CD4-positive, alpha-beta T cell (primary cell): ENCODE results near the gene KLHL30. TPM values are rescaled to one million over a fixed set of nuclear protein-coding genes. Genes with fewer than 3 reads are reported as not detected.

Experiments used
- ATAC-seq: fragments of 200-7000 bp; cut with Tn5 transposase; one replicate; pipeline ENCODE4 v1.10.0; 2022; ENCODE audit warnings: mild to moderate bottlenecking; ENCODE audit not compliant: poor library complexity
- CTCF ChIA-PET: fragments of 350-600 bp; sonication (Branson Sonifier 250); formaldehyde crosslinking; loops from one replicate; lab custom pipeline; 2021; ENCODE audit warnings: antibody characterized with exemption, inconsistent platforms; lab: Charles Lee
- POLR2A ChIA-PET: fragments of 350-600 bp; sonication (Branson Sonifier 250); formaldehyde crosslinking; loops from one replicate; lab custom pipeline; 2021; ENCODE audit warnings: antibody characterized with exemption, inconsistent platforms; lab: Charles Lee
- DNase-seq, 14 experiments: peaks; one replicate each; pipeline ENCODE4 v3.0.0-alpha.2; 2013 to 2020; ENCODE audit warnings: mixed read lengths in 2 of 14
- H3K27ac ChIP-seq, 2 donors: one replicate each; pipeline versions ENCODE4 v1.5.1 to v1.7.0; 2013; ENCODE audit warnings: low read length in 2 of 2, low read depth in 1 of 2, mild to moderate bottlenecking in 1 of 2
- H3K27me3 ChIP-seq, 2 experiments: 1 replicate in 1 of 2; 2 replicates in 1 of 2; pipeline versions ENCODE4 v1.6.1 to v1.7.0; 2013; ENCODE audit warnings: low read length in 2 of 2, control low read depth in 1 of 2, mild to moderate bottlenecking in 1 of 2, moderate library complexity in 1 of 2; ENCODE audit not compliant: insufficient read depth in 2 of 2, control insufficient read depth in 1 of 2
- H3K36me3 ChIP-seq: one replicate; pipeline ENCODE4 v1.6.1; 2013; ENCODE audit warnings: low read length, control low read depth; ENCODE audit not compliant: insufficient read depth
- H3K4me1 ChIP-seq: one replicate; pipeline ENCODE4 v1.6.1; 2013; ENCODE audit warnings: low read length, control low read depth; ENCODE audit not compliant: insufficient read depth
- H3K4me3 ChIP-seq: one replicate; pipeline ENCODE4 v1.5.1; 2013; ENCODE audit warnings: mild to moderate bottlenecking, low read length, moderate library complexity
- H3K9me3 ChIP-seq, 2 experiments: 1 replicate in 1 of 2; 2 replicates in 1 of 2; pipeline versions ENCODE4 v1.6.1 to v1.7.0; 2013; ENCODE audit warnings: low read length in 2 of 2, mild to moderate bottlenecking in 2 of 2, control low read depth in 1 of 2, moderate library complexity in 1 of 2; ENCODE audit not compliant: control insufficient read depth in 1 of 2, insufficient read depth in 1 of 2
- H3K27ac Mint-ChIP-seq: one replicate; pipeline ENCODE4 v1.8.0; 2020; ENCODE audit warnings: mixed read lengths
- H3K27me3 Mint-ChIP-seq: one replicate; pipeline ENCODE4 v1.8.0; 2021; ENCODE audit warnings: mixed read lengths
- H3K36me3 Mint-ChIP-seq: one replicate; pipeline ENCODE4 v1.8.0; 2021; ENCODE audit warnings: low read depth, mixed read lengths
- H3K4me1 Mint-ChIP-seq: one replicate; pipeline ENCODE4 v1.8.0; 2021; ENCODE audit warnings: low read depth, mixed read lengths
- H3K4me3 Mint-ChIP-seq: one replicate; pipeline ENCODE4 v1.8.0; 2020; ENCODE audit warnings: mild to moderate bottlenecking, mixed read lengths
- H3K9me3 Mint-ChIP-seq: one replicate; pipeline ENCODE4 v1.8.0; 2020; ENCODE audit warnings: mixed read lengths
- intact Hi-C, 2 experiments: fragments of 100-400 bp; cut with DNase I in 1 of 2; cut with micrococcal nuclease in 1 of 2; formaldehyde crosslinking; loops; one replicate each; pipeline versions ENCODE4 v1.15.1 to v1.9.0; 2023 to 2025; cut with DNase I, micrococcal nuclease
- total RNA-seq, 174 experiments: library from RNA in 2 of 174; stranded (reverse) in 2 of 174; gene quantifications; one replicate each; pipeline ENCODE4 v1.2.3 and lab custom pipeline; 2021 to 2026
- TF ChIP-seq, protein P1 (sequence below): fragments of 200-600 bp; IDR thresholded peaks from one replicate; pipeline ENCODE4 v1.8.0; 2022; ENCODE audit warnings: antibody characterized with exemption, mild to moderate bottlenecking

KLHL30 gene
- total RNA-seq, 2 experiments from 2014 or later = not detected

DNA sequence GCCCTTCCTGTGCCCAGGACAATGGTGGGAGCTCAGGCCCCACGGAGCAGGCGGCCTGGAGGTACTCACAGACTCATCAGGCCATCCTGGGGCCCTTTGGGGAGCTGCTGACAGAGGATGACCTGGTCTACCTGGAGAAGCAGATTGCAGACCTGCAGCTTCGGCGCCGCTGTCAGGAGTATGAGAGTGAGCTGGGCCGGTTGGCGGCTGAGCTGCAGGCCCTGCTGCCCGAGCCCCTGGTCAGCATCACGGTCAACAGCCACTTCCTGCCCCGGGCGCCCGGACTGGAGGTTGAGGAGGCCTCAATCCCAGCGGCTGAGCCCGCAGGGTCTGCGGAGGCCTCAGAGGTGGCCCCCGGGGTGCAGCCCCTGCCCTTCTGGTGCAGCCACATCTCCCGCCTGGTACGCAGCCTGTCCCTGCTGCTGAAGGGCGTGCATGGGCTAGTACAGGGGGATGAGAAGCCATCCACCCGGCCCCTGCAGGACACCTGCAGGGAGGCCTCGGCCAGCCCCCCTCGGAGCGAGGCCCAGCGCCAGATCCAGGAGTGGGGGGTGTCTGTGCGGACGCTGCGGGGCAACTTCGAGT, 8.3 kb upstream of the KLHL30 start:
- Histone ChIP-seq H3K27me3 (no peaks in the 10 kb centered on the region), H3K4me1 (no peaks in the 10 kb centered on the region), H3K4me3 (no peak overlapping the region), H3K9me3 (no peaks in the 10 kb centered on the region), H3K36me3 (no peaks in the 10 kb centered on the region), H3K27ac (no peak overlapping the region)
- CTCF ChIA-PET = no interaction called here
- H3K27me3 Mint-ChIP-seq = no peaks in the 10 kb centered on the region
- POLR2A ChIA-PET = no interaction called here
- DNase-seq = no peak
- H3K36me3 Mint-ChIP-seq = no peaks in the 10 kb centered on the region
- no peak for ATAC-seq
- intact Hi-C loops = no loop called here
- TF ChIP-seq, protein P1, sequence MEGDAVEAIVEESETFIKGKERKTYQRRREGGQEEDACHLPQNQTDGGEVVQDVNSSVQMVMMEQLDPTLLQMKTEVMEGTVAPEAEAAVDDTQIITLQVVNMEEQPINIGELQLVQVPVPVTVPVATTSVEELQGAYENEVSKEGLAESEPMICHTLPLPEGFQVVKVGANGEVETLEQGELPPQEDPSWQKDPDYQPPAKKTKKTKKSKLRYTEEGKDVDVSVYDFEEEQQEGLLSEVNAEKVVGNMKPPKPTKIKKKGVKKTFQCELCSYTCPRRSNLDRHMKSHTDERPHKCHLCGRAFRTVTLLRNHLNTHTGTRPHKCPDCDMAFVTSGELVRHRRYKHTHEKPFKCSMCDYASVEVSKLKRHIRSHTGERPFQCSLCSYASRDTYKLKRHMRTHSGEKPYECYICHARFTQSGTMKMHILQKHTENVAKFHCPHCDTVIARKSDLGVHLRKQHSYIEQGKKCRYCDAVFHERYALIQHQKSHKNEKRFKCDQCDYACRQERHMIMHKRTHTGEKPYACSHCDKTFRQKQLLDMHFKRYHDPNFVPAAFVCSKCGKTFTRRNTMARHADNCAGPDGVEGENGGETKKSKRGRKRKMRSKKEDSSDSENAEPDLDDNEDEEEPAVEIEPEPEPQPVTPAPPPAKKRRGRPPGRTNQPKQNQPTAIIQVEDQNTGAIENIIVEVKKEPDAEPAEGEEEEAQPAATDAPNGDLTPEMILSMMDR = no peak
- no peak overlapping the region for H3K4me3 Mint-ChIP-seq
- no peaks in the 10 kb centered on the region for H3K9me3 Mint-ChIP-seq
- no peaks in the 10 kb centered on the region for H3K4me1 Mint-ChIP-seq
- no peak overlapping the region for H3K27ac Mint-ChIP-seq

GRCh38 chr2:238130696-238131628, 7.5 kb upstream of the KLHL30 start:
- no peak for ATAC-seq
- H3K27ac Mint-ChIP-seq = no peak overlapping the region
- Histone ChIP-seq H3K27ac (no peak overlapping the region), H3K27me3 (no peaks in the 10 kb centered on the region), H3K4me1 (no peaks in the 10 kb centered on the region), H3K9me3 (no peaks in the 10 kb centered on the region), H3K36me3 (no peaks in the 10 kb centered on the region), H3K4me3 (no peak overlapping the region)
- ChIA-PET CTCF (no interaction called here), POLR2A (no interaction called here)
- no peaks in the 10 kb centered on the region for H3K9me3 Mint-ChIP-seq
- H3K4me3 Mint-ChIP-seq = no peak overlapping the region
- intact Hi-C loops = no loop called here
- H3K4me1 Mint-ChIP-seq = no peaks in the 10 kb centered on the region
- TF ChIP-seq, protein P1 = no peak
- no peaks in the 10 kb centered on the region for H3K36me3 Mint-ChIP-seq
- H3K27me3 Mint-ChIP-seq = no peaks in the 10 kb centered on the region
- no peak for DNase-seq

DNA sequence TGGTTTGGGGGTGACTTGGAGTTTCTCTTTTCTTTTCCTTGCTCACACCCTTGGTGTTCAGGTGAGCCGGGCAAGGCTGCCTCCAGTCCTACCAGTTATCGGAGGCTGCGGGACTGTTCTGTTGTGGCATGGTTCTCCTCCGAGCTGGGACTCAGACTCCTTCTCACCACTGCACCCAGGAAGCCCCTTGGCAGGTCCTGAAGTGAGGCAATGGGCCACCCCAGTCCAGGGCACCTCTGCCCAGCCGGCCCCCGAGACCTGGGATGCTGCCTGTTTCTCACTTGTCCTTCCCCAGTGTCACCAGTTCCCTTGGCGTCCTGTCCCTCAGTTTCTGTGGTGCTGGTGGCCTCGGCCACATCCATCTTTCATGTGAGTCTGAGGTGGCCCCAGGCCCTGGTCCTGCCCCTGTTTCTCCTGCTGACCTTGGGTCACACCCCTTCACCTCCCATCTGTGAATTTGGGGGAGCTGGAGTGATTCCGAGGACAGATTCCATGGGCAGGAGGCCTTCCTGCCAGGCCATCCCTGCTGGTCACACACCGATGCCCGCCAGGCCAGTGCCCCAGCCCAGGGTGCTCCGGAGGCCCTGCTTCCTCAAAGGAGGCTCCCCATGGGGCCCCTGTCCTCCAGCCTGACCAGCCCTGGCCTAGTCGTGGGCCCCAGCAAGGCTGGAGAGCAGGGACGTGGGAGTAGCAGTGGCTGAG, 6.6 kb upstream of the KLHL30 start:
- Histone ChIP-seq H3K27ac (no peak overlapping the region), H3K9me3 (no peaks in the 10 kb centered on the region), H3K4me1 (no peaks in the 10 kb centered on the region), H3K4me3 (no peak overlapping the region), H3K36me3 (no peaks in the 10 kb centered on the region), H3K27me3 (no peaks in the 10 kb centered on the region)
- Mint-ChIP-seq H3K27ac (no peak overlapping the region), H3K9me3 (no peaks in the 10 kb centered on the region), H3K27me3 (no peaks in the 10 kb centered on the region), H3K36me3 (no peaks in the 10 kb centered on the region), H3K4me3 (no peak overlapping the region), H3K4me1 (no peaks in the 10 kb centered on the region)
- ATAC-seq (no peak), DNase-seq (no peak)
- intact Hi-C loops = no loop called here
- POLR2A ChIA-PET = no interaction called here
- TF ChIP-seq, protein P1 = no peak
- CTCF ChIA-PET = no interaction called here
